Thoracic aorta (tissue), 2 donors: ENCODE results near the gene ZNF770. TPM values are rescaled to one million over a fixed set of nuclear protein-coding genes. Genes with fewer than 3 reads are reported as not detected.

Experiments used
- ATAC-seq: fragments of 150-250 bp; one replicate; pipeline ENCODE4 v1.8.0; 2017; ENCODE audit warnings: low read depth; ENCODE audit not compliant: insufficient number of reproducible peaks, low FRiP score
- DNase-seq: peaks from one replicate; pipeline ENCODE4 v3.0.0-alpha.2; 2020; ENCODE audit warnings: low spot score
- H3K27ac ChIP-seq, 2 donors: fragments of 200-600 bp; sonication (generic); 1 replicate in 1 of 2; 2 replicates in 1 of 2; pipeline ENCODE4 v1.5.1; 2016; ENCODE audit warnings: mild to moderate bottlenecking in 2 of 2, moderate library complexity in 2 of 2
- H3K27me3 ChIP-seq: fragments of 200-600 bp; sonication (generic); replicated peaks from 2 replicates; pipeline ENCODE4 v1.6.0; 2016; ENCODE audit warnings: mild to moderate bottlenecking; ENCODE audit not compliant: insufficient read depth
- H3K36me3 ChIP-seq: fragments of 200-600 bp; sonication (generic); one replicate; pipeline ENCODE4 v1.5.1; 2016
- H3K4me1 ChIP-seq, 2 donors: fragments of 200-600 bp; sonication (generic); 1 replicate in 1 of 2; 2 replicates in 1 of 2; pipeline versions ENCODE4 v1.5.1 to v1.6.0; 2016; ENCODE audit warnings: low read depth in 2 of 2, mild to moderate bottlenecking in 1 of 2; ENCODE audit not compliant: control insufficient read depth in 1 of 2
- H3K4me3 ChIP-seq: fragments of 200-600 bp; sonication (generic); 2 replicates; pipeline ENCODE4 v1.5.1; 2016; ENCODE audit warnings: mild to moderate bottlenecking
- H3K9me3 ChIP-seq: fragments of 200-600 bp; sonication (generic); 2 replicates; pipeline ENCODE4 v1.5.1; 2016
- total RNA-seq, 2 donors: library from RNA; depleted of rRNA; stranded (reverse); fragments of >200 nt; gene quantifications; one replicate each; pipeline versions ENCODE4 v1.1.0 to v1.2.3, GENCODE V29; 2016
- TF ChIP-seq, protein P1 (sequence below): fragments of 200-600 bp; sonication (generic); IDR thresholded peaks from one replicate; pipeline ENCODE4 v1.5.1; 2019; ENCODE audit warnings: antibody characterized with exemption

ZNF770 gene
- total RNA-seq, 2 donors from 2014 or later, result 13.7 to 31.4 TPM

DNA sequence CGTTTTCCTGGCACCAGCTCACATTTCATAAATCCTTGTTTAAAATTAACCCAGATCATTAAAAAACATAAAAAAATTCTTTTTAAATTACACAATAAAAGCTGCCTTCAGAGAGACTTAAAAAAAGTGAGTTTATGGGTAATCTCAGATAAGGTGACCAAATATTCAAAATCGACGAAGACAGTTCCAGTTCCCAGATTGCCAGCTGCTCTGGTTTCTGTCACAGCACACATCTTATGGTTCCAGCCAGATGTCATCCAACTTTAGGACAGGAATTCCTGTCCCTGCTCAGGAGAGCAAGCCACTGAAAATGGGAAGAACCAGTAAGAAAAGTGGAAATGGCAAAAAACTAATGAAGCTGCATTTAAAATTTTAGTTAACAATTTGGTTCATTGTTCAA lies 15.8 kb upstream of the ZNF770 start:
- ATAC-seq, result no peak
- Histone ChIP-seq H3K4me3 (no peak overlapping the region), H3K27me3 (no peaks in the 10 kb centered on the region), H3K9me3 (no peaks in the 10 kb centered on the region), H3K36me3 (no peaks in the 10 kb centered on the region), H3K27ac (no peak overlapping the region), H3K4me1 (no peaks in the 10 kb centered on the region)
- DNase-seq, result no peak
- TF ChIP-seq, protein P1, sequence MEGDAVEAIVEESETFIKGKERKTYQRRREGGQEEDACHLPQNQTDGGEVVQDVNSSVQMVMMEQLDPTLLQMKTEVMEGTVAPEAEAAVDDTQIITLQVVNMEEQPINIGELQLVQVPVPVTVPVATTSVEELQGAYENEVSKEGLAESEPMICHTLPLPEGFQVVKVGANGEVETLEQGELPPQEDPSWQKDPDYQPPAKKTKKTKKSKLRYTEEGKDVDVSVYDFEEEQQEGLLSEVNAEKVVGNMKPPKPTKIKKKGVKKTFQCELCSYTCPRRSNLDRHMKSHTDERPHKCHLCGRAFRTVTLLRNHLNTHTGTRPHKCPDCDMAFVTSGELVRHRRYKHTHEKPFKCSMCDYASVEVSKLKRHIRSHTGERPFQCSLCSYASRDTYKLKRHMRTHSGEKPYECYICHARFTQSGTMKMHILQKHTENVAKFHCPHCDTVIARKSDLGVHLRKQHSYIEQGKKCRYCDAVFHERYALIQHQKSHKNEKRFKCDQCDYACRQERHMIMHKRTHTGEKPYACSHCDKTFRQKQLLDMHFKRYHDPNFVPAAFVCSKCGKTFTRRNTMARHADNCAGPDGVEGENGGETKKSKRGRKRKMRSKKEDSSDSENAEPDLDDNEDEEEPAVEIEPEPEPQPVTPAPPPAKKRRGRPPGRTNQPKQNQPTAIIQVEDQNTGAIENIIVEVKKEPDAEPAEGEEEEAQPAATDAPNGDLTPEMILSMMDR, result no peak

DNA sequence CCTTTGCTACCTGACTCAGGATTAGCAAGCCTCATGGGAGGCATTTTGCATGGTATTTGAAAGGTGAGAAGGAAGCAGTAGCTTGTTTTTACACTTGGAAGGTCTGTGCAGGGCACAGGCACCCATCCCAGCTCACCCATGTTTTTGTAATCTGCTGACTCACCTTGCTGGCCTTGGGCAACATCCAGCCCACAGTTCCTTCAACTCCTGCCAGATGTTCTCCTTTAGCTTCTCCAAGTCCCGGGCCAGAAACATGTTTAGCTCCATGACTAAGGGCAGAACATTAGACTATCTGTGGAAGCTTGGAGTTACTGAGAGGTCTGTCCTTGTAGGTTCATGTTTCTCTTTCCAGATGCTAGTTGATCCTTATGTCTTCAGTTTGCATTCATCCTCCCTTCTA lies 12.4 kb upstream of the ZNF770 start:
- Histone ChIP-seq H3K4me1 (no peaks in the 10 kb centered on the region), H3K4me3 (no peak overlapping the region), H3K27me3 (no peaks in the 10 kb centered on the region), H3K36me3 (no peaks in the 10 kb centered on the region), H3K9me3 (no peaks in the 10 kb centered on the region), H3K27ac (no peak overlapping the region)
- DNase-seq (no peak), ATAC-seq (no peak)
- TF ChIP-seq, protein P1, result no peak

DNA sequence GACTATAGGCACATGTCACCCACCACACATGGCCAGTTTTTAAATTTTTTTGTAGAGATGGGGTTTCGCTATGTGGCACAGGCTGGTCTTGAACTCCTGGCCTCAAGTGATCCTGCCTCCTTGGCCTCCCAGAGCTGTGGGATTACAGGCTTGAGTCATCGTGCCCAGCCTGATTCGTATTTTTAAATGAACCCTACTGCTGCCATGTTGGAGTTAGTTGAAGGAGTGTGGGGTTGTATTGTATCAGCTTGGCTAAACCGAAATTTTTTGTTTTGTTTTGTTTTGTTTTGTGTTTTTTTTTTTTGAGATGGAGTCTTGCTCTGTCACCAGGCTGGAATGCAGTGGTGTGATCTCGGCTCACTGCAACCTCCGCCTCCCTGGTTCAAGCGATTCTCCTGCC lies 11.8 kb upstream of the ZNF770 start:
- no peak overlapping the region for H3K4me3 ChIP-seq
- no peak overlapping the region for H3K27ac ChIP-seq
- no peaks in the 10 kb centered on the region for H3K27me3 ChIP-seq
- no peaks in the 10 kb centered on the region for H3K9me3 ChIP-seq
- H3K4me1 ChIP-seq, result no peaks in the 10 kb centered on the region
- no peaks in the 10 kb centered on the region for H3K36me3 ChIP-seq
- TF ChIP-seq, protein P1, result no peak
- ATAC-seq (no peak), DNase-seq (no peak)

DNA sequence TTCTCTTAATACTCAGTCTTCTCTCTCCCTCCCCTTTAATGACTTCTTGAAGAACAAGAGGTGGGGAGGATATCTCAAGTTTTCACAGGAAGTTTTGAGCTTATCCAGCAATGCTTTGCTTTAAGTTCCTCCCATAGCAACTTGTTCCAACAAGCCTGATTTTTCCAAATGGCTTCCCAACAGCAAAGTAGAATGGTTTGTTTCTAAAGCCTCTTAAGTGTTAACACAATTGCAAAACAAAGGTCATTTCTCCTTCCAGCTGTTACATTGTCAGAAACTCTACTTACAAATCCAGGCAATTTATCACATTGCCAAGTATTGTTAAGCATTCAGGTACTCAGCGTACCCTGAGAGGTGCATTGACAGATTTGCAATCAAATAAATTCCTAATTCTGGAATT lies 6.8 kb upstream of the ZNF770 start:
- Histone ChIP-seq H3K4me1 (no peaks in the 10 kb centered on the region), H3K9me3 (no peaks in the 10 kb centered on the region), H3K27me3 (no peaks in the 10 kb centered on the region), H3K27ac (no peak overlapping the region), H3K4me3 (no peak overlapping the region), H3K36me3 (no peaks in the 10 kb centered on the region)
- TF ChIP-seq, protein P1, result no peak
- DNase-seq (no peak), ATAC-seq (no peak)

DNA sequence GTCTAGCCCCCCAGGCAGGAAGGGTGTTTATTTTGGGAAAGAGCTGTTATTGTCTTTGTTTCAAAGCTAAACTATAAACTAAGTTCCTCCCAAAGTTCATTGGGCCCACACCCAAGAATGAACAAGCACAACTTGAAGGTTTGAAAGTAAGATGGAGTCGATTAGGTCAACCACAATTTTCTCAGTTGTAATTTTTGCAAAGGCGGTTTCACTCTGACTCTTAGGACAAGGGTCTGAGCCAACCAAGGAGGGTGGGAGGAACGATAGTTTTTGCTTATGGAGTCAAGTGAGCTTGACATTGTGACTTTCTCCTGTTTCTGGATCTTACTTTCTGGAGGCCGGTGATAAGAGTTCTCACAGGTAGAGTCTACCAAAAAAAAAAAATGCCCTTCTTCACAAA lies 5.8 kb upstream of the ZNF770 start:
- TF ChIP-seq, protein P1, result no peak
- no peak overlapping the region for H3K27ac ChIP-seq
- H3K4me1 ChIP-seq, result peaks cover 2 to 5% of the 10 kb centered on the region in 2 donors
- ATAC-seq (no peak), DNase-seq (no peak)
- no peaks in the 10 kb centered on the region for H3K36me3 ChIP-seq
- H3K9me3 ChIP-seq, result no peaks in the 10 kb centered on the region
- H3K27me3 ChIP-seq, result no peaks in the 10 kb centered on the region
- no peak overlapping the region for H3K4me3 ChIP-seq
